Activated CD8-positive, alpha-beta T cell treated with anti-CD3 and anti-CD28 coated beads for 36 hours (primary cell): ENCODE measurements around the gene PXYLP1. TPM values are rescaled to one million over a fixed set of nuclear protein-coding genes. Genes with fewer than 3 reads are reported as not detected.
"Not testable (repeated sequence)": the region's sequence is repeated elsewhere in the genome, so short reads cannot be mapped to it uniquely, and the experiment has no call there.

ENCODE experiments used
- ATAC-seq: fragments of 200-7000 bp; cut with Tn5 transposase; one replicate; pipeline ENCODE4 v1.10.0; 2021; ENCODE audit warnings: mild to moderate bottlenecking, moderate library complexity
- CTCF ChIA-PET: fragments of 350-600 bp; sonication (Branson Sonifier 250); formaldehyde crosslinking; loops from one replicate; lab custom pipeline; 2021; ENCODE audit warnings: antibody characterized with exemption; lab: Charles Lee
- POLR2A ChIA-PET: fragments of 350-600 bp; sonication (Branson Sonifier 250); formaldehyde crosslinking; loops from one replicate; lab custom pipeline; 2021; ENCODE audit warnings: antibody characterized with exemption; lab: Charles Lee
- DNase-seq: peaks from one replicate; pipeline ENCODE4 v3.0.0-alpha.2; 2020
- H3K27ac Mint-ChIP-seq: one replicate; pipeline ENCODE4 v1.8.0; 2021; ENCODE audit warnings: mild to moderate bottlenecking, mixed read lengths
- H3K27me3 Mint-ChIP-seq: one replicate; pipeline ENCODE4 v1.8.0; 2021; ENCODE audit warnings: mixed read lengths
- H3K36me3 Mint-ChIP-seq: one replicate; pipeline ENCODE4 v1.8.0; 2021; ENCODE audit warnings: low read depth, mixed read lengths
- H3K4me1 Mint-ChIP-seq: one replicate; pipeline ENCODE4 v1.8.0; 2021; ENCODE audit warnings: low read depth, mixed read lengths
- H3K4me3 Mint-ChIP-seq: one replicate; pipeline ENCODE4 v1.8.0; 2021; ENCODE audit warnings: mild to moderate bottlenecking, moderate library complexity, mixed read lengths
- H3K9me3 Mint-ChIP-seq: one replicate; pipeline ENCODE4 v1.8.0; 2021; ENCODE audit warnings: mixed read lengths
- CTCF ChIP-seq: fragments of 200-600 bp; IDR thresholded peaks from one replicate; pipeline ENCODE4 v1.8.0; 2022; ENCODE audit warnings: antibody characterized with exemption, mild to moderate bottlenecking
- intact Hi-C: fragments of 100-400 bp; cut with micrococcal nuclease; formaldehyde crosslinking; loops from one replicate; pipeline ENCODE4 v1.10.0; 2022
- total RNA-seq, 2 experiments: library from RNA; stranded (reverse); gene quantifications; one replicate each; pipeline ENCODE4 v1.2.3, GENCODE V29; 2021

PXYLP1 gene
- total RNA-seq, 2 experiments from 2014 or later, result 14.9 to 17.2 TPM

- CTCF ChIA-PET, result interaction anchor here (0.6 to 19.4 kb wide), 48 partner anchors 8 to 563 kb away, joined by 3 to 418 read pairs (median 4); no protein-coding TSS in a partner anchor
- Mint-ChIP-seq H3K27me3 (no peaks in the 10 kb centered on the region), H3K9me3 (no peaks in the 10 kb centered on the region), H3K4me1 (peaks cover 41% of the 10 kb centered on the region), H3K27ac (peak overlapping the region; percentile 99), H3K36me3 (peaks cover 8% of the 10 kb centered on the region), H3K4me3 (peak overlapping the region; percentile 89)
- DNase-seq, result no peak
- intact Hi-C loops, result loop anchor here (5.0 kb wide), 2 partner anchors 50 to 140 kb away; no protein-coding TSS in a partner anchor
- POLR2A ChIA-PET, result interaction anchor here (0.6 to 1.7 kb wide), 13 partner anchors 9 to 140 kb away, joined by 3 to 7 read pairs (median 4); no protein-coding TSS in a partner anchor
- TF ChIP-seq CTCF, result no peak
- ATAC-seq, result no peak
Measured at GRCh38 chr3:141312354-141313092, 80.9 kb downstream of the PXYLP1 start.

- Mint-ChIP-seq H3K9me3 (no peaks in the 10 kb centered on the region), H3K36me3 (peaks cover 8% of the 10 kb centered on the region), H3K4me3 (peak overlapping the region; percentile 14), H3K4me1 (peaks cover 34% of the 10 kb centered on the region), H3K27ac (no peak overlapping the region), H3K27me3 (no peaks in the 10 kb centered on the region)
- intact Hi-C loops, result loop anchor here (5.0 kb wide), 2 partner anchors 49 to 139 kb away; no protein-coding TSS in a partner anchor
- DNase-seq (no peak), ATAC-seq (no peak)
- TF ChIP-seq CTCF, result no peak
- CTCF ChIA-PET, result interaction anchor here (0.9 to 19.4 kb wide), 10 partner anchors 8 to 248 kb away, joined by 3 to 418 read pairs (median 16); no protein-coding TSS in a partner anchor
- POLR2A ChIA-PET, result no interaction called here
Measured at GRCh38 chr3:141313093-141313683, 81.6 kb downstream of the PXYLP1 start.

GRCh38 chr3:141314415-141314814 is 82.8 kb downstream of the PXYLP1 start:
- H3K27ac Mint-ChIP-seq, DNase-seq, ATAC-seq, H3K4me3 Mint-ChIP-seq, H3K9me3 Mint-ChIP-seq, H3K36me3 Mint-ChIP-seq, POLR2A ChIA-PET, H3K27me3 Mint-ChIP-seq: not testable (repeated sequence)
- intact Hi-C loops, result loop anchor here (5.0 kb wide), 2 partner anchors 48 to 138 kb away; no protein-coding TSS in a partner anchor
- CTCF ChIA-PET, result interaction anchor here (0.6 to 19.4 kb wide), 7 partner anchors 9 to 235 kb away, joined by 3 to 418 read pairs (median 22); partner anchors contain the start of gene PXYLP1
- H3K4me1 Mint-ChIP-seq, result peaks cover 26% of the 10 kb centered on the region

GRCh38 chr3:141316851-141317250 is 85.2 kb downstream of the PXYLP1 start:
- CTCF ChIA-PET, result interaction anchor here (2.8 to 19.4 kb wide), 3 partner anchors 12 to 140 kb away, joined by 9 to 418 read pairs (median 85); no protein-coding TSS in a partner anchor
- DNase-seq, result no peak
- intact Hi-C loops, result no loop called here
- no peak overlapping the region for H3K4me3 Mint-ChIP-seq
- TF ChIP-seq CTCF, result no peak
- no peaks in the 10 kb centered on the region for H3K27me3 Mint-ChIP-seq
- no peak overlapping the region for H3K27ac Mint-ChIP-seq
- peaks cover 31% of the 10 kb centered on the region for H3K4me1 Mint-ChIP-seq
- peaks cover 13% of the 10 kb centered on the region for H3K9me3 Mint-ChIP-seq
- ATAC-seq, result no peak
- POLR2A ChIA-PET, result no interaction called here
- peaks cover 5% of the 10 kb centered on the region for H3K36me3 Mint-ChIP-seq

- TF ChIP-seq CTCF, result no peak
- intact Hi-C loops, result no loop called here
- no peak for DNase-seq
- H3K36me3 Mint-ChIP-seq, result peaks cover 5% of the 10 kb centered on the region
- peak; percentile 34 for ATAC-seq
- ChIA-PET CTCF (interaction anchor here (1.0 to 1.5 kb wide), 8 partner anchors 8 to 140 kb away, joined by 3 to 5 read pairs (median 4); no protein-coding TSS in a partner anchor), POLR2A (no interaction called here)
- H3K4me3 Mint-ChIP-seq, result no peak overlapping the region
- peak overlapping the region; percentile 47 for H3K27ac Mint-ChIP-seq
- H3K4me1 Mint-ChIP-seq, result peaks cover 22% of the 10 kb centered on the region
- no peaks in the 10 kb centered on the region for H3K27me3 Mint-ChIP-seq
- peaks cover 15% of the 10 kb centered on the region for H3K9me3 Mint-ChIP-seq
Measured at GRCh38 chr3:141320399-141321108, 88.9 kb downstream of the PXYLP1 start.
